ENCODE data around the gene PIK3R5.

DNA sequence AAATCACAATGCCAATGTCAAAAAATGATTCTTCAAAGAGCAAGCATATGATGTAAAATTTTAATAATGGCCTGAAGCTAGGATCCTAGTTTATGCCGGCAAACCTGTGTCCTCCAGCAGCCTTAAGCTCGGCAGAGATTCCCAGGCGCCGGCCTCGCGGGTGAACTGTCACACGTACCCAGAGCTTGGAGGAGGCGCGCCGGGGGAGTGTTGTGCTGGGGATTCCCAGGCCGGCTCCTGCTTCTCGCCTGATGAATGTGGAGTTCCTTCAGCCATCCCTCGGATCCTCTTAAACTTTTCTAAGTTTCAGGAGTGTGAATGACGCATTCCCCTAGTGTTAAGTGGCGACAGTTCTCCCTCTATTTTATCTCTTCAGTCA lies 36.7 kb upstream of the PIK3R5 start:
- TF ChIP-seq EZH2 (IDR thresholded peaks at IDR 0.05; ENCODE audit: insufficient read depth, low read length), result no peak
- TF ChIP-seq, protein P1, sequence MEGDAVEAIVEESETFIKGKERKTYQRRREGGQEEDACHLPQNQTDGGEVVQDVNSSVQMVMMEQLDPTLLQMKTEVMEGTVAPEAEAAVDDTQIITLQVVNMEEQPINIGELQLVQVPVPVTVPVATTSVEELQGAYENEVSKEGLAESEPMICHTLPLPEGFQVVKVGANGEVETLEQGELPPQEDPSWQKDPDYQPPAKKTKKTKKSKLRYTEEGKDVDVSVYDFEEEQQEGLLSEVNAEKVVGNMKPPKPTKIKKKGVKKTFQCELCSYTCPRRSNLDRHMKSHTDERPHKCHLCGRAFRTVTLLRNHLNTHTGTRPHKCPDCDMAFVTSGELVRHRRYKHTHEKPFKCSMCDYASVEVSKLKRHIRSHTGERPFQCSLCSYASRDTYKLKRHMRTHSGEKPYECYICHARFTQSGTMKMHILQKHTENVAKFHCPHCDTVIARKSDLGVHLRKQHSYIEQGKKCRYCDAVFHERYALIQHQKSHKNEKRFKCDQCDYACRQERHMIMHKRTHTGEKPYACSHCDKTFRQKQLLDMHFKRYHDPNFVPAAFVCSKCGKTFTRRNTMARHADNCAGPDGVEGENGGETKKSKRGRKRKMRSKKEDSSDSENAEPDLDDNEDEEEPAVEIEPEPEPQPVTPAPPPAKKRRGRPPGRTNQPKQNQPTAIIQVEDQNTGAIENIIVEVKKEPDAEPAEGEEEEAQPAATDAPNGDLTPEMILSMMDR (IDR thresholded peaks at IDR 0.05; ENCODE audit: insufficient read depth, low read depth, low read length), result no peak

Data from astrocyte (in vitro differentiated cells and primary cell).